Measurements from ENCODE around the gene SND1. TPM values are rescaled to one million over a fixed set of nuclear protein-coding genes. Genes with fewer than 3 reads are reported as not detected.
A peak's percentile ranks its signal among the peaks of the same experiment; 100 is the strongest.

Gene SND1
- polyA plus RNA-seq, 3 donors: 46.5 to 97.3 (median 79.8) TPM

DNA sequence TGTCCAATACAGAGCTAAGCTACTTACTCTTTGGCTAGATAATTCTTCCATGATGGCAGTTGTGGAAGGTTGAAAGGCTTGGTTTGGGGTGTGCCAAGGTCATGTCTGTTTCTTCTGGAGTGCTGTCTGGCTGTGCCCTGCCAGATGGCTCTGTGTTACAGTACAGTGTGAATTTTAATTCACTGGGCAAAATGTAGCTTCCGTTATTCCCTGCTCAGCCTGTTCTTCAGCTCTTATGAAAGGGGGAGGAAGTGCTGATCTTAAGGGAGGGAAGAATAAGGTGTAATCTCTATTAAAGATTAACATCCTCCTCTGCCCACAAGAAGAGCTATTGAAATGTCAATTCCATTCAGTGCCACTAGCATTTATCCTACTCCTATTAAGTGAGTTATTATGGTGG is 52.2 kb downstream of the SND1 start:
- intact Hi-C loops (cut with micrococcal nuclease): loop anchor here in 1 of 2 donors (10.0 kb wide), 1 partner anchor 621 kb away; no protein-coding TSS in a partner anchor
- H4K20me1 ChIP-seq (ENCODE audit: insufficient read depth, low read length): peaks cover 14% of the 10 kb centered on the region
- no peak overlapping the region for H2AFZ ChIP-seq (ENCODE audit: insufficient read depth, low read depth, low read length, poor library complexity, severe bottlenecking)
- H3K4me3 ChIP-seq (replicated peaks in 1 of 3; ENCODE audit: low read depth in 2 of 3, low read length in 3 of 3): no peak overlapping the region
- no peaks in the 10 kb centered on the region for H3K27me3 ChIP-seq (ENCODE audit: control insufficient read depth in 2 of 2, insufficient read depth in 2 of 2, low read length in 2 of 2)
- no peak overlapping the region for H3K4me2 ChIP-seq (replicated peaks; ENCODE audit: extremely low read depth, low read length, poor library complexity, severe bottlenecking)
- H3K79me2 ChIP-seq (ENCODE audit: insufficient read depth, low read length): no peaks in the 10 kb centered on the region
- no peaks in the 10 kb centered on the region for H3K9me3 ChIP-seq (replicated peaks in 1 of 2; ENCODE audit: control insufficient read depth in 1 of 2, insufficient read depth in 1 of 2, low read length in 2 of 2)
- DNase-seq: no peak
- TF ChIP-seq, protein P1, sequence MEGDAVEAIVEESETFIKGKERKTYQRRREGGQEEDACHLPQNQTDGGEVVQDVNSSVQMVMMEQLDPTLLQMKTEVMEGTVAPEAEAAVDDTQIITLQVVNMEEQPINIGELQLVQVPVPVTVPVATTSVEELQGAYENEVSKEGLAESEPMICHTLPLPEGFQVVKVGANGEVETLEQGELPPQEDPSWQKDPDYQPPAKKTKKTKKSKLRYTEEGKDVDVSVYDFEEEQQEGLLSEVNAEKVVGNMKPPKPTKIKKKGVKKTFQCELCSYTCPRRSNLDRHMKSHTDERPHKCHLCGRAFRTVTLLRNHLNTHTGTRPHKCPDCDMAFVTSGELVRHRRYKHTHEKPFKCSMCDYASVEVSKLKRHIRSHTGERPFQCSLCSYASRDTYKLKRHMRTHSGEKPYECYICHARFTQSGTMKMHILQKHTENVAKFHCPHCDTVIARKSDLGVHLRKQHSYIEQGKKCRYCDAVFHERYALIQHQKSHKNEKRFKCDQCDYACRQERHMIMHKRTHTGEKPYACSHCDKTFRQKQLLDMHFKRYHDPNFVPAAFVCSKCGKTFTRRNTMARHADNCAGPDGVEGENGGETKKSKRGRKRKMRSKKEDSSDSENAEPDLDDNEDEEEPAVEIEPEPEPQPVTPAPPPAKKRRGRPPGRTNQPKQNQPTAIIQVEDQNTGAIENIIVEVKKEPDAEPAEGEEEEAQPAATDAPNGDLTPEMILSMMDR (IDR thresholded peaks at IDR 0.05): no peak
- H3K27ac Mint-ChIP-seq: peak overlapping the region in 1 of 7 donors; percentile 33
- H3K9ac ChIP-seq (ENCODE audit: insufficient read depth, low read length, poor library complexity, severe bottlenecking): no peak overlapping the region
- H3K27ac ChIP-seq (ENCODE audit: low read depth in 1 of 2, low read length in 2 of 2): no peak overlapping the region
- peaks cover 92 to 100% of the 10 kb centered on the region in 2 donors for H3K36me3 ChIP-seq (replicated peaks in 1 of 2; ENCODE audit: control insufficient read depth in 1 of 2, insufficient read depth in 2 of 2, low read length in 2 of 2)
- no peaks in the 10 kb centered on the region for H3K4me1 ChIP-seq (ENCODE audit: control insufficient read depth in 1 of 2, insufficient read depth in 2 of 2, low read length in 2 of 2)
- H3K27me3 Mint-ChIP-seq (ENCODE audit: low read depth in 3 of 3): no peaks in the 10 kb centered on the region
- peaks cover 88 to 98% of the 10 kb centered on the region in 2 donors for H3K36me3 Mint-ChIP-seq
- no peaks in the 10 kb centered on the region for H3K4me1 Mint-ChIP-seq
- WGBS (ENCODE audit: insufficient coverage): no CpG with 5 or more reads among the region's 1 CpG
- no peaks in the 10 kb centered on the region for H3K9me3 Mint-ChIP-seq
- no peak overlapping the region for H3K4me3 Mint-ChIP-seq

DNA sequence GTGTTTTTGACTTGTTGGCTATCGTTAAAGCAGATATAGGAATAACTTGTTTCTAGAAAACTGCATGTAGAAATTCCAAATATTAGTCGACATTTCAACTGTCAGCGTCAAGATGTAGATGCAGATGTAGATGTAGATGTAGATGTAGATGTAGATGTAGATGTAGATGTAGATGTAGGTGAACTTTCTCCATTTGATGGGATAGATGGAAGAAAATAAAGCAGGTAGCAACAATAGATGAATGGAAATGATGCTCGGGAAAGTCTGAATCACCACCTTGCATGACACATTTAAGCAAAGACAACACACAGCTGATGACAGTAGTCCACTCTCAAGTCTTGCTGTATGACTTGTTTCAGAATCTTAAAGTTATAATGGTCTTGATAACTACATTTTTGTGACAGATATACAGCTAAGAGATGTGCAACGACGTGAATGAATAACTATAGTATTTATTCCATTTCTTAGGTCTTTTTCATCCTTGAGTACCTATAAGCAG is 53.5 kb downstream of the SND1 start:
- Mint-ChIP-seq H3K4me1 (no peaks in the 10 kb centered on the region), H3K36me3 (peaks cover 87 to 98% of the 10 kb centered on the region in 2 donors), H3K27me3 (ENCODE audit: low read depth in 3 of 3) (no peaks in the 10 kb centered on the region), H3K4me3 (no peak overlapping the region), H3K9me3 (peaks cover 0 to under 1% (median 0%) of the 10 kb centered on the region in 7 donors), H3K27ac (no peak overlapping the region)
- Histone ChIP-seq H3K4me1 (ENCODE audit: control insufficient read depth in 1 of 2, insufficient read depth in 2 of 2, low read length in 2 of 2) (no peaks in the 10 kb centered on the region), H3K9me3 (replicated peaks in 1 of 2; ENCODE audit: control insufficient read depth in 1 of 2, insufficient read depth in 1 of 2, low read length in 2 of 2) (no peaks in the 10 kb centered on the region), H3K9ac (ENCODE audit: insufficient read depth, low read length, poor library complexity, severe bottlenecking) (no peak overlapping the region), H4K20me1 (ENCODE audit: insufficient read depth, low read length) (peaks cover 14% of the 10 kb centered on the region), H3K36me3 (replicated peaks in 1 of 2; ENCODE audit: control insufficient read depth in 1 of 2, insufficient read depth in 2 of 2, low read length in 2 of 2) (peaks cover 92 to 100% of the 10 kb centered on the region in 2 donors), H2AFZ (ENCODE audit: insufficient read depth, low read depth, low read length, poor library complexity, severe bottlenecking) (no peak overlapping the region), H3K4me3 (replicated peaks in 1 of 3; ENCODE audit: low read depth in 2 of 3, low read length in 3 of 3) (no peak overlapping the region), H3K4me2 (replicated peaks; ENCODE audit: extremely low read depth, low read length, poor library complexity, severe bottlenecking) (no peak overlapping the region), H3K27ac (ENCODE audit: low read depth in 1 of 2, low read length in 2 of 2) (no peak overlapping the region), H3K27me3 (ENCODE audit: control insufficient read depth in 2 of 2, insufficient read depth in 2 of 2, low read length in 2 of 2) (no peaks in the 10 kb centered on the region), H3K79me2 (ENCODE audit: insufficient read depth, low read length) (no peaks in the 10 kb centered on the region)
- no CpG with 5 or more reads among the region's 6 CpGs for WGBS (ENCODE audit: insufficient coverage)
- intact Hi-C loops (cut with micrococcal nuclease): loop anchor here (5.0 to 10.0 kb wide), 4 partner anchors 502 to 682 kb away; no protein-coding TSS in a partner anchor
- no peak for DNase-seq
- TF ChIP-seq, protein P1 (IDR thresholded peaks at IDR 0.05): no peak

Data from CD14-positive monocyte (primary cell).